ENCODE results near the gene CCDC87. TPM values are rescaled to one million over a fixed set of nuclear protein-coding genes. Genes with fewer than 3 reads are reported as not detected.

CCDC87 gene
- total and polyA plus RNA-seq, 2 donors (not counting 3 experiments of a cell fraction or from before 2014, with no cell fraction given) = 0.06 to 0.22 TPM

GRCh38 chr11:66580803-66581202, 12.1 kb downstream of the CCDC87 start:
- FAIRE-seq = no peak
- intact Hi-C loops (cut with micrococcal nuclease) = no loop called here
- ChIA-PET CTCF (interaction anchor here (0.6 to 5.8 kb wide), 5 partner anchors 12 to 102 kb away, joined by 3 to 143 read pairs (median 6); partner anchors contain the start of genes CCDC87, CCS, RBM4 and RBM4B), POLR2A (interaction anchor here (0.6 to 1.3 kb wide), 2 partner anchors 30 to 97 kb away, joined by 4 to 6 read pairs; partner anchors contain the start of gene RBM4B)
- no peak for DNase-seq (ENCODE audit: low read depth, low spot score)
- H3K36me3 ChIP-seq (ENCODE audit: control insufficient read depth in 2 of 2, extremely low read depth in 1 of 2, insufficient read depth in 2 of 2, low read length in 2 of 2) = no peaks in the 10 kb centered on the region
- H3K9ac ChIP-seq (replicated peaks; ENCODE audit: extremely low read depth, insufficient read depth, low read length) = no peak overlapping the region
- no peaks in the 10 kb centered on the region for H3K9me1 ChIP-seq (replicated peaks; ENCODE audit: control insufficient read depth, extremely low read depth, insufficient read depth, low read length)
- BruUV-seq (replicated peaks) = no TSS peak
- H2AFZ ChIP-seq (ENCODE audit: low read depth, low read length) = no peak overlapping the region
- H3K79me2 ChIP-seq (ENCODE audit: control insufficient read depth, insufficient read depth, low read length) = no peaks in the 10 kb centered on the region
- no peaks in the 10 kb centered on the region for H3K4me1 ChIP-seq (ENCODE audit: control insufficient read depth, extremely low read depth, insufficient read depth, low read length)
- TF ChIP-seq MYC (IDR thresholded peaks at IDR 0.05; ENCODE audit: low read depth, low read length) = no peak
- no peak for TF ChIP-seq CTCF (IDR thresholded peaks at IDR 0.05; ENCODE audit: extremely low read depth in 1 of 2, insufficient read depth in 1 of 2, low read depth in 1 of 2, low read length in 2 of 2)
- TF ChIP-seq EZH2 (IDR thresholded peaks at IDR 0.05; ENCODE audit: borderline replicate concordance, low read depth, low read length, severe bottlenecking) = no peak
- TF ChIP-seq FOS (IDR thresholded peaks at IDR 0.05; ENCODE audit: borderline replicate concordance, insufficient read depth, low read length) = no peak
- TF ChIP-seq POLR2A (IDR thresholded peaks at IDR 0.05; ENCODE audit: low read depth, low read length) = no peak
- TF ChIP-seq MAX (IDR thresholded peaks at IDR 0.05; ENCODE audit: insufficient read depth, insufficient read length) = no peak
- TF ChIP-seq GATA2 (IDR thresholded peaks at IDR 0.05; ENCODE audit: insufficient read depth, insufficient read length, low read depth, low read length) = no peak
- no peak for TF ChIP-seq JUN (IDR thresholded peaks at IDR 0.05; ENCODE audit: borderline replicate concordance, insufficient read depth, insufficient read length, low read depth)
- no peak for TF ChIP-seq POLR2AphosphoS5 (IDR thresholded peaks at IDR 0.05; ENCODE audit: insufficient read depth, low read depth, low read length)
- H3K27me3 ChIP-seq (ENCODE audit: control insufficient read depth in 2 of 2, insufficient read depth in 2 of 2, low read length in 2 of 2) = peaks cover 0 to 2% of the 10 kb centered on the region in 2 experiments
- dilution Hi-C loops (cut with MboI; ENCODE audit: extremely low pct_ligation_motif_present, low sequenced_read_pairs) = no loop called here
- H4K20me1 ChIP-seq (replicated peaks; ENCODE audit: control insufficient read depth, extremely low read depth, insufficient read depth, low read length) = no peaks in the 10 kb centered on the region
- H3K9me3 ChIP-seq (replicated peaks; ENCODE audit: control insufficient read depth, insufficient read depth, low read length) = no peaks in the 10 kb centered on the region
- H3K27ac ChIP-seq (ENCODE audit: insufficient read depth, low read depth, low read length) = no peak overlapping the region
- H3K4me2 ChIP-seq (ENCODE audit: insufficient read depth, low read length) = no peak overlapping the region
- no peak overlapping the region for H3K4me3 ChIP-seq (replicated peaks in 1 of 3; ENCODE audit: insufficient read depth in 1 of 3, low read depth in 1 of 3, low read length in 3 of 3)
